T-helper 2 cell treated with Interferon-gamma antibody and Interleukin-4, amounts not matched to agents 100 ng/mL and 5 ng/mL, for 36 hours (primary cell): ENCODE measurements around the gene CARNS1. TPM values are rescaled to one million over a fixed set of nuclear protein-coding genes. Genes with fewer than 3 reads are reported as not detected.

Experiments used
- intact Hi-C: fragments of 100-400 bp; cut with micrococcal nuclease; formaldehyde crosslinking; loops from one replicate; pipeline ENCODE4 v1.15.1; 2023
- total RNA-seq: library from RNA; stranded (reverse); gene quantifications from 2 replicates; pipeline ENCODE4 v1.2.3, GENCODE V29; 2022

CARNS1 gene
- total RNA-seq, 1 donor from 2014 or later, result 0.86 TPM

- intact Hi-C loops, result no loop called here
Observed at GRCh38 chr11:67409261-67409666, 6.2 kb upstream of the CARNS1 start.

- intact Hi-C loops, result no loop called here
Observed at GRCh38 chr11:67409781-67410368, 5.6 kb upstream of the CARNS1 start.

- intact Hi-C loops, result no loop called here
Observed at GRCh38 chr11:67410369-67410831, 5.1 kb upstream of the CARNS1 start.

GRCh38 chr11:67410984-67411784 lies 4.3 kb upstream of the CARNS1 start:
- intact Hi-C loops, result no loop called here

GRCh38 chr11:67411785-67412152 lies 3.7 kb upstream of the CARNS1 start:
- intact Hi-C loops, result no loop called here

- intact Hi-C loops, result no loop called here
Observed at GRCh38 chr11:67412495-67413179, 2.8 kb upstream of the CARNS1 start.

GRCh38 chr11:67413266-67413849 lies 2.1 kb upstream of the CARNS1 start:
- intact Hi-C loops, result no loop called here

- intact Hi-C loops, result no loop called here
Observed at GRCh38 chr11:67416416-67417335, 1.2 kb downstream of the CARNS1 start.

GRCh38 chr11:67417425-67417824 lies 1.9 kb downstream of the CARNS1 start:
- intact Hi-C loops, result no loop called here

- intact Hi-C loops, result no loop called here
Observed at GRCh38 chr11:67418476-67419281, 3.2 kb downstream of the CARNS1 start.

GRCh38 chr11:67419325-67420049 lies 4.0 kb downstream of the CARNS1 start:
- intact Hi-C loops, result loop anchor here (2.0 kb wide), 1 partner anchor 17 kb away; no protein-coding TSS in a partner anchor

GRCh38 chr11:67420147-67420645 lies 4.7 kb downstream of the CARNS1 start:
- intact Hi-C loops, result loop anchor here (2.0 kb wide), 1 partner anchor 17 kb away; no protein-coding TSS in a partner anchor

- intact Hi-C loops, result loop anchor here (2.0 kb wide), 1 partner anchor 18 kb away; no protein-coding TSS in a partner anchor
Observed at GRCh38 chr11:67420646-67421429, 5.4 kb downstream of the CARNS1 start.

GRCh38 chr11:67421430-67422031 lies 6.1 kb downstream of the CARNS1 start:
- intact Hi-C loops, result loop anchor here (2.0 kb wide), 1 partner anchor 19 kb away; no protein-coding TSS in a partner anchor

GRCh38 chr11:67422891-67423290 lies 7.4 kb downstream of the CARNS1 start:
- intact Hi-C loops, result no loop called here

- intact Hi-C loops, result no loop called here
Observed at GRCh38 chr11:67423466-67423865, 8.0 kb downstream of the CARNS1 start.

GRCh38 chr11:67423891-67424613 lies 8.6 kb downstream of the CARNS1 start:
- intact Hi-C loops, result no loop called here
